Suprapubic skin (tissue), 4 donors: ENCODE results near the gene ULK4. TPM values are rescaled to one million over a fixed set of nuclear protein-coding genes. Genes with fewer than 3 reads are reported as not detected.

Experiments used
- DNase-seq, 2 donors: peaks; one replicate each; pipeline ENCODE4 v3.0.0-alpha.2; 2019; ENCODE audit warnings: low spot score in 2 of 2
- H3K27ac ChIP-seq: fragments of 200-600 bp; sonication (generic); one replicate; pipeline ENCODE4 v1.5.1; 2019
- H3K27me3 ChIP-seq: fragments of 200-600 bp; sonication (generic); one replicate; pipeline ENCODE4 v1.5.1; 2019
- H3K36me3 ChIP-seq: fragments of 200-600 bp; sonication (generic); one replicate; pipeline ENCODE4 v1.5.1; 2019
- H3K4me1 ChIP-seq: fragments of 200-600 bp; sonication (generic); one replicate; pipeline ENCODE4 v1.5.1; 2019
- H3K4me3 ChIP-seq: fragments of 200-600 bp; sonication (generic); one replicate; pipeline ENCODE4 v1.5.1; 2019; ENCODE audit warnings: mild to moderate bottlenecking
- H3K9me3 ChIP-seq: fragments of 200-600 bp; sonication (generic); one replicate; pipeline ENCODE4 v1.5.1; 2019
- CTCF ChIP-seq, 2 donors: fragments of 200-600 bp in 1 of 2; fragments of 450-650 bp in 1 of 2; sonication (generic) in 1 of 2; IDR thresholded peaks; one replicate each; pipeline ENCODE4 v1.5.1; 2016 to 2019; ENCODE audit warnings: antibody characterized with exemption in 2 of 2, mild to moderate bottlenecking in 1 of 2, moderate library complexity in 1 of 2
- EP300 ChIP-seq: sonication (generic); formaldehyde crosslinking; IDR thresholded peaks from one replicate; pipeline ENCODE4 v1.6.1; 2017; ENCODE audit warnings: antibody characterized with exemption
- POLR2A ChIP-seq, 2 donors: fragments of 450-650 bp; IDR thresholded peaks; one replicate each; pipeline ENCODE4 v1.6.1; 2017; ENCODE audit warnings: antibody characterized with exemption in 2 of 2, mild to moderate bottlenecking in 2 of 2, moderate library complexity in 2 of 2
- POLR2AphosphoS5 ChIP-seq, 3 donors: sonication (generic); formaldehyde crosslinking; IDR thresholded peaks; one replicate each; pipeline ENCODE4 v1.6.1; 2017; ENCODE audit warnings: antibody characterized with exemption in 3 of 3
- WGBS: methylation state at CpG from one replicate; pipeline ENCODE4 v1.1.5; 2018; 5-methylcytosine and 5-hydroxymethylcytosine counted together
- total RNA-seq, 4 donors: library from RNA; depleted of rRNA; stranded (reverse); fragments of >200 nt; gene quantifications; one replicate each; pipeline ENCODE4 v1.1.0, GENCODE V29; 2016

ULK4 gene
- total RNA-seq, 4 donors from 2014 or later = 11.7 to 21.7 (median 16.6) TPM

- no peaks in the 10 kb centered on the region for H3K4me1 ChIP-seq
- no peak overlapping the region for H3K27ac ChIP-seq
- no peaks in the 10 kb centered on the region for H3K9me3 ChIP-seq
- no peak overlapping the region for H3K4me3 ChIP-seq
- H3K36me3 ChIP-seq = no peaks in the 10 kb centered on the region
- no peaks in the 10 kb centered on the region for H3K27me3 ChIP-seq
- no peak for TF ChIP-seq CTCF (IDR thresholded peaks at IDR 0.05)
- TF ChIP-seq POLR2A (IDR thresholded peaks at IDR 0.05) = no peak
- no peak for TF ChIP-seq EP300
- TF ChIP-seq POLR2AphosphoS5 (IDR thresholded peaks at IDR 0.05) = no peak
- WGBS = 62% methylated on average over 2 of the region's 2 CpGs
- DNase-seq = no peak
These were observed 369.0 kb downstream of the ULK4 start for GRCh38 chr3:41592753-41593510.

GRCh38 chr3:41583014-41583413 lies 378.9 kb downstream of the ULK4 start:
- no peaks in the 10 kb centered on the region for H3K27me3 ChIP-seq
- H3K4me1 ChIP-seq = no peaks in the 10 kb centered on the region
- TF ChIP-seq EP300 (no peak), POLR2AphosphoS5 (IDR thresholded peaks at IDR 0.05) (no peak)
- H3K9me3 ChIP-seq = no peaks in the 10 kb centered on the region
- no peaks in the 10 kb centered on the region for H3K36me3 ChIP-seq
- no peak overlapping the region for H3K4me3 ChIP-seq
- 96% methylated on average over 2 of the region's 2 CpGs for WGBS
- DNase-seq = no peak
- no peak overlapping the region for H3K27ac ChIP-seq

- no peak overlapping the region for H3K27ac ChIP-seq
- no peak for DNase-seq
- no peaks in the 10 kb centered on the region for H3K36me3 ChIP-seq
- no peak for TF ChIP-seq POLR2A (IDR thresholded peaks at IDR 0.05)
- no peak for TF ChIP-seq EP300
- TF ChIP-seq CTCF (IDR thresholded peaks at IDR 0.05) = no peak
- TF ChIP-seq POLR2AphosphoS5 (IDR thresholded peaks at IDR 0.05) = no peak
- H3K27me3 ChIP-seq = no peaks in the 10 kb centered on the region
- H3K9me3 ChIP-seq = no peaks in the 10 kb centered on the region
- no peaks in the 10 kb centered on the region for H3K4me1 ChIP-seq
- H3K4me3 ChIP-seq = no peak overlapping the region
- WGBS = 87% methylated on average over 4 of the region's 4 CpGs
These were observed 380.2 kb downstream of the ULK4 start for GRCh38 chr3:41581700-41582099.

GRCh38 chr3:41580274-41580959 lies 381.5 kb downstream of the ULK4 start:
- Histone ChIP-seq H3K27ac (no peak overlapping the region), H3K4me1 (peaks cover 2% of the 10 kb centered on the region), H3K27me3 (no peaks in the 10 kb centered on the region), H3K4me3 (no peak overlapping the region), H3K36me3 (no peaks in the 10 kb centered on the region), H3K9me3 (no peaks in the 10 kb centered on the region)
- DNase-seq = no peak
- TF ChIP-seq POLR2A (IDR thresholded peaks at IDR 0.05) = no peak
- TF ChIP-seq POLR2AphosphoS5 (IDR thresholded peaks at IDR 0.05) = no peak
- no peak for TF ChIP-seq CTCF (IDR thresholded peaks at IDR 0.05)
- TF ChIP-seq EP300 = no peak
- 71% methylated on average over 6 of the region's 6 CpGs for WGBS

- H3K9me3 ChIP-seq = no peaks in the 10 kb centered on the region
- peaks cover 4% of the 10 kb centered on the region for H3K4me1 ChIP-seq
- no peak overlapping the region for H3K4me3 ChIP-seq
- H3K36me3 ChIP-seq = no peaks in the 10 kb centered on the region
- no peak overlapping the region for H3K27ac ChIP-seq
- WGBS = 87% methylated on average over 6 of the region's 6 CpGs
- DNase-seq = no peak
- TF ChIP-seq POLR2AphosphoS5 (IDR thresholded peaks at IDR 0.05) (no peak), POLR2A (IDR thresholded peaks at IDR 0.05) (no peak), EP300 (no peak), CTCF (IDR thresholded peaks at IDR 0.05) (no peak)
- H3K27me3 ChIP-seq = no peaks in the 10 kb centered on the region
These were observed 382.0 kb downstream of the ULK4 start for GRCh38 chr3:41579861-41580260.
